WTC11 (cell line): ENCODE measurements around the gene FGF14. TPM values are rescaled to one million over a fixed set of nuclear protein-coding genes. Genes with fewer than 3 reads are reported as not detected.

ENCODE experiments used
- ATAC-seq: fragments of 200-7000 bp; cut with Tn5 transposase; 2 replicates; pipeline ENCODE4 v1.10.0; 2021; ENCODE audit warnings: mild to moderate bottlenecking, moderate library complexity
- CTCF ChIA-PET: fragments of 300-600 bp; sonication (Branson Sonifier 250); formaldehyde crosslinking; loops from one replicate; lab custom pipeline; 2021; ENCODE audit warnings: antibody characterized with exemption; lab: Charles Lee
- POLR2A ChIA-PET: fragments of 350-600 bp; sonication (Branson Sonifier 250); formaldehyde crosslinking; loops from one replicate; lab custom pipeline; 2021; ENCODE audit warnings: antibody characterized with exemption; lab: Charles Lee
- DNase-seq: peaks from one replicate; pipeline ENCODE4 v3.0.0; 2021; ENCODE audit warnings: low spot score
- H3K27ac Mint-ChIP-seq: 2 replicates; pipeline ENCODE4 v1.8.0; 2021; ENCODE audit warnings: mixed read lengths
- H3K27me3 Mint-ChIP-seq: 2 replicates; pipeline ENCODE4 v1.8.0; 2021; ENCODE audit warnings: low read depth, mild to moderate bottlenecking, moderate library complexity, mixed read lengths
- H3K36me3 Mint-ChIP-seq: 2 replicates; pipeline ENCODE4 v1.8.0; 2021; ENCODE audit warnings: mixed read lengths
- H3K4me1 Mint-ChIP-seq: 2 replicates; pipeline ENCODE4 v1.8.0; 2022; ENCODE audit warnings: mixed read lengths
- H3K4me3 Mint-ChIP-seq: 2 replicates; pipeline ENCODE4 v1.8.0; 2021; ENCODE audit warnings: mild to moderate bottlenecking, moderate library complexity, mixed read lengths
- H3K9me3 Mint-ChIP-seq: 2 replicates; pipeline ENCODE4 v1.8.0; 2021; ENCODE audit warnings: mixed read lengths
- ATF1 ChIP-seq: sonication (generic); formaldehyde crosslinking; IDR thresholded peaks from 2 replicates; pipeline ENCODE4 v1.8.1; 2023; ENCODE audit warnings: mild to moderate bottlenecking, moderate library complexity, missing genetic modification reagents
- CREM ChIP-seq: sonication (generic); formaldehyde crosslinking; IDR thresholded peaks from 2 replicates; pipeline ENCODE4 v1.8.1; 2022; ENCODE audit warnings: mild to moderate bottlenecking, missing genetic modification reagents, moderate library complexity
- GTF2I ChIP-seq: fragments of 250-450 bp; sonication (Bioruptor Pico); conservative IDR thresholded peaks from 2 replicates; pipeline ENCODE4 v1.4.0; 2021; ENCODE audit warnings: mild to moderate bottlenecking
- NFATC4 ChIP-seq: fragments of 250-450 bp; sonication (Bioruptor Pico); IDR thresholded peaks from 2 replicates; pipeline ENCODE4 v1.9.0; 2021; ENCODE audit warnings: mild to moderate bottlenecking
- NFE2L1 ChIP-seq: sonication (generic); formaldehyde crosslinking; IDR thresholded peaks from 2 replicates; pipeline ENCODE4 v1.8.1; 2023; ENCODE audit warnings: missing genetic modification reagents
- NR1H2 ChIP-seq: sonication (generic); formaldehyde crosslinking; IDR thresholded peaks from 2 replicates; pipeline ENCODE4 v1.9.0; 2021; ENCODE audit warnings: mild to moderate bottlenecking, moderate library complexity, missing genetic modification reagents
- NR2C2 ChIP-seq: sonication (generic); formaldehyde crosslinking; IDR thresholded peaks from 2 replicates; pipeline ENCODE4 v1.8.0; 2022; ENCODE audit warnings: mild to moderate bottlenecking, missing genetic modification reagents
- SOX15 ChIP-seq: fragments of 250-450 bp; sonication (Bioruptor Pico); IDR thresholded peaks from 2 replicates; pipeline ENCODE4 v1.9.0; 2021; ENCODE audit warnings: mild to moderate bottlenecking
- TCF7 ChIP-seq: sonication (generic); formaldehyde crosslinking; IDR thresholded peaks from 2 replicates; pipeline ENCODE4 v1.8.0; 2022; ENCODE audit warnings: mild to moderate bottlenecking, low read depth, missing genetic modification reagents, moderate library complexity
- TEAD1 ChIP-seq: sonication (generic); formaldehyde crosslinking; IDR thresholded peaks from 2 replicates; pipeline ENCODE4 v1.8.0; 2022; ENCODE audit warnings: mild to moderate bottlenecking, missing genetic modification reagents
- TP53 ChIP-seq: sonication (generic); formaldehyde crosslinking; IDR thresholded peaks from 2 replicates; pipeline ENCODE4 v1.8.1; 2023; ENCODE audit warnings: mild to moderate bottlenecking, missing genetic modification reagents
- ZNF138 ChIP-seq: sonication (generic); formaldehyde crosslinking; conservative IDR thresholded peaks from 2 replicates; pipeline ENCODE4 v1.8.1; 2022; ENCODE audit warnings: mild to moderate bottlenecking, moderate library complexity, missing genetic modification reagents
- ZNF232 ChIP-seq: sonication (generic); formaldehyde crosslinking; IDR thresholded peaks from 2 replicates; pipeline ENCODE4 v1.8.0; 2022; ENCODE audit warnings: mild to moderate bottlenecking, missing genetic modification reagents
- ZNF671 ChIP-seq: fragments of 250-450 bp; sonication (Bioruptor Pico); IDR thresholded peaks from 2 replicates; pipeline ENCODE4 v1.8.0; 2021; ENCODE audit warnings: mild to moderate bottlenecking
- total RNA-seq: library from RNA; stranded (reverse); gene quantifications from 3 replicates; pipeline ENCODE4 v1.2.3, GENCODE V29; 2021
- TF ChIP-seq, protein P1 (sequence below): sonication (generic); formaldehyde crosslinking; IDR thresholded peaks from 2 replicates; pipeline ENCODE4 v1.8.0; 2022; ENCODE audit warnings: mild to moderate bottlenecking, missing genetic modification reagents
- TF ChIP-seq, protein P2 (sequence below): sonication (generic); formaldehyde crosslinking; IDR thresholded peaks from 2 replicates; pipeline ENCODE4 v1.8.0; 2023; ENCODE audit warnings: missing genetic modification reagents, mild to moderate bottlenecking, borderline replicate concordance
- TF ChIP-seq, protein P3 (sequence below): sonication (generic); formaldehyde crosslinking; IDR thresholded peaks from 2 replicates; pipeline ENCODE4 v1.8.1; 2023; ENCODE audit warnings: mild to moderate bottlenecking, missing genetic modification reagents
- TF ChIP-seq, protein P4 (sequence below): sonication (generic); formaldehyde crosslinking; IDR thresholded peaks from 2 replicates; pipeline ENCODE4 v1.8.1; 2022; ENCODE audit warnings: missing genetic modification reagents, borderline replicate concordance
- TF ChIP-seq, protein P5 (sequence below): sonication (generic); formaldehyde crosslinking; IDR thresholded peaks from 2 replicates; pipeline ENCODE4 v1.8.1; 2022; ENCODE audit warnings: mild to moderate bottlenecking, moderate library complexity, missing genetic modification reagents
- TF ChIP-seq, protein P6 (sequence below): sonication (generic); formaldehyde crosslinking; IDR thresholded peaks from 2 replicates; pipeline ENCODE4 v1.8.1; 2023; ENCODE audit warnings: mild to moderate bottlenecking, missing genetic modification reagents
- TF ChIP-seq, protein P7 (sequence below): sonication (generic); formaldehyde crosslinking; IDR thresholded peaks from 2 replicates; pipeline ENCODE4 v1.8.0; 2022; ENCODE audit warnings: mild to moderate bottlenecking, missing genetic modification reagents
- TF ChIP-seq, protein P8 (sequence below): fragments of 250-450 bp; sonication (Bioruptor Pico); IDR thresholded peaks from 2 replicates; pipeline ENCODE4 v1.9.0; 2021; ENCODE audit warnings: moderate library complexity, mild to moderate bottlenecking, inconsistent platforms, borderline replicate concordance
- TF ChIP-seq, protein P9 (sequence below): sonication (generic); formaldehyde crosslinking; IDR thresholded peaks from 2 replicates; pipeline ENCODE4 v1.8.1; 2023; ENCODE audit warnings: mild to moderate bottlenecking, missing genetic modification reagents, moderate library complexity

Gene FGF14
- total RNA-seq, 1 experiment from 2014 or later, result 0.28 TPM

DNA sequence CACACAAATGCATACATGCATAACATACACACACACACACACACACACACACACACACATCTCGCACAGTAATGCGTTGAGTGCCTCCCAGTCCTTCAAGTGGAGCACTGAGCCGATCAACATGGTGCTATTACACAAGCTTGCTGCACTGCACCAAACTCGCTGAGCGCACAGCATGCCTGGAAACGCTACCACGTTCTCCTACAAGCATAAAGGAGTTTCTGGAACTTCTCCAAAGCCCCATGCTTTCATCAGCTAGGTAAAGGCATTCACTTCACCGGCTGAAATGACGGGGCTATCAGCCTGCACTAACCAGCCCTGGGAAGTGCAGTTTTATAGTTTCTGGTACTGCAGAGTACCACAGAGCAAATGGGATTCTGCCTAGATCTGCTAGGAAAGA is 92.7 kb downstream of the FGF14 start:
- H3K9me3 Mint-ChIP-seq, result no peaks in the 10 kb centered on the region
- H3K4me3 Mint-ChIP-seq, result no peak overlapping the region
- TF ChIP-seq, protein P1, sequence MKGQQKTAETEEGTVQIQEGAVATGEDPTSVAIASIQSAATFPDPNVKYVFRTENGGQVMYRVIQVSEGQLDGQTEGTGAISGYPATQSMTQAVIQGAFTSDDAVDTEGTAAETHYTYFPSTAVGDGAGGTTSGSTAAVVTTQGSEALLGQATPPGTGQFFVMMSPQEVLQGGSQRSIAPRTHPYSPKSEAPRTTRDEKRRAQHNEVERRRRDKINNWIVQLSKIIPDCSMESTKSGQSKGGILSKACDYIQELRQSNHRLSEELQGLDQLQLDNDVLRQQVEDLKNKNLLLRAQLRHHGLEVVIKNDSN (CRISPR knock-in tag), result no peak
- TF ChIP-seq TCF7 (CRISPR knock-in tag) (no peak), TEAD1 (CRISPR knock-in tag) (no peak), ZNF671 (CRISPR knock-in tag) (no peak), NFE2L1 (CRISPR knock-in tag) (no peak), TP53 (CRISPR knock-in tag) (no peak)
- ChIA-PET POLR2A (no interaction called here), CTCF (no interaction called here)
- no peaks in the 10 kb centered on the region for H3K36me3 Mint-ChIP-seq
- DNase-seq, result no peak
- no peaks in the 10 kb centered on the region for H3K4me1 Mint-ChIP-seq
- H3K27me3 Mint-ChIP-seq, result no peaks in the 10 kb centered on the region
- H3K27ac Mint-ChIP-seq, result no peak overlapping the region
- no peak for ATAC-seq

DNA sequence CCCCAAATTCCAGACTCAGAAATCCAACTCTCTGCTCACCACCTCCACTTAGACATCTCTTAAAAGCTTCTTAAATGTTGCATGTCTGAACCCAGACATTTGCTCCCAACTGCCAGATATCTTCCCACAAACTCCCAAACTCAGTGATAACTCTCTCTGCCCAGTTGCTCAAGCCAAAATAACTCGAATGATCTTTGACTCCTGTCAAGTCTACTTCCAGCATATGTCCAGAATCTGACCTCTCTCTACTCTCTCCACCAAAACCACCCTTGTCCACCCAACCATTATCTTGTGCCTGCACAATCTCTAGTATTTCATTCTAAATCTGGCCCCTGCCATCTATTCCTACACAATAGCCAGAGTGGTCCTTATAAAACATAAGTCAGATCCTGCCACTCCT is 99.3 kb downstream of the FGF14 start:
- Mint-ChIP-seq H3K27ac (no peak overlapping the region), H3K36me3 (no peaks in the 10 kb centered on the region), H3K4me3 (no peak overlapping the region), H3K4me1 (no peaks in the 10 kb centered on the region), H3K9me3 (no peaks in the 10 kb centered on the region)
- ATAC-seq (no peak), DNase-seq (no peak)
- CTCF ChIA-PET, result no interaction called here
- TF ChIP-seq, protein P2, sequence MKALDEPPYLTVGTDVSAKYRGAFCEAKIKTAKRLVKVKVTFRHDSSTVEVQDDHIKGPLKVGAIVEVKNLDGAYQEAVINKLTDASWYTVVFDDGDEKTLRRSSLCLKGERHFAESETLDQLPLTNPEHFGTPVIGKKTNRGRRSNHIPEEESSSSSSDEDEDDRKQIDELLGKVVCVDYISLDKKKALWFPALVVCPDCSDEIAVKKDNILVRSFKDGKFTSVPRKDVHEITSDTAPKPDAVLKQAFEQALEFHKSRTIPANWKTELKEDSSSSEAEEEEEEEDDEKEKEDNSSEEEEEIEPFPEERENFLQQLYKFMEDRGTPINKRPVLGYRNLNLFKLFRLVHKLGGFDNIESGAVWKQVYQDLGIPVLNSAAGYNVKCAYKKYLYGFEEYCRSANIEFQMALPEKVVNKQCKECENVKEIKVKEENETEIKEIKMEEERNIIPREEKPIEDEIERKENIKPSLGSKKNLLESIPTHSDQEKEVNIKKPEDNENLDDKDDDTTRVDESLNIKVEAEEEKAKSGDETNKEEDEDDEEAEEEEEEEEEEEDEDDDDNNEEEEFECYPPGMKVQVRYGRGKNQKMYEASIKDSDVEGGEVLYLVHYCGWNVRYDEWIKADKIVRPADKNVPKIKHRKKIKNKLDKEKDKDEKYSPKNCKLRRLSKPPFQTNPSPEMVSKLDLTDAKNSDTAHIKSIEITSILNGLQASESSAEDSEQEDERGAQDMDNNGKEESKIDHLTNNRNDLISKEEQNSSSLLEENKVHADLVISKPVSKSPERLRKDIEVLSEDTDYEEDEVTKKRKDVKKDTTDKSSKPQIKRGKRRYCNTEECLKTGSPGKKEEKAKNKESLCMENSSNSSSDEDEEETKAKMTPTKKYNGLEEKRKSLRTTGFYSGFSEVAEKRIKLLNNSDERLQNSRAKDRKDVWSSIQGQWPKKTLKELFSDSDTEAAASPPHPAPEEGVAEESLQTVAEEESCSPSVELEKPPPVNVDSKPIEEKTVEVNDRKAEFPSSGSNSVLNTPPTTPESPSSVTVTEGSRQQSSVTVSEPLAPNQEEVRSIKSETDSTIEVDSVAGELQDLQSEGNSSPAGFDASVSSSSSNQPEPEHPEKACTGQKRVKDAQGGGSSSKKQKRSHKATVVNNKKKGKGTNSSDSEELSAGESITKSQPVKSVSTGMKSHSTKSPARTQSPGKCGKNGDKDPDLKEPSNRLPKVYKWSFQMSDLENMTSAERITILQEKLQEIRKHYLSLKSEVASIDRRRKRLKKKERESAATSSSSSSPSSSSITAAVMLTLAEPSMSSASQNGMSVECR (CRISPR knock-in tag), result no peak
- TF ChIP-seq NR1H2 (CRISPR knock-in tag), result no peak
- TF ChIP-seq NR2C2 (CRISPR knock-in tag), result no peak
- TF ChIP-seq, protein P3, sequence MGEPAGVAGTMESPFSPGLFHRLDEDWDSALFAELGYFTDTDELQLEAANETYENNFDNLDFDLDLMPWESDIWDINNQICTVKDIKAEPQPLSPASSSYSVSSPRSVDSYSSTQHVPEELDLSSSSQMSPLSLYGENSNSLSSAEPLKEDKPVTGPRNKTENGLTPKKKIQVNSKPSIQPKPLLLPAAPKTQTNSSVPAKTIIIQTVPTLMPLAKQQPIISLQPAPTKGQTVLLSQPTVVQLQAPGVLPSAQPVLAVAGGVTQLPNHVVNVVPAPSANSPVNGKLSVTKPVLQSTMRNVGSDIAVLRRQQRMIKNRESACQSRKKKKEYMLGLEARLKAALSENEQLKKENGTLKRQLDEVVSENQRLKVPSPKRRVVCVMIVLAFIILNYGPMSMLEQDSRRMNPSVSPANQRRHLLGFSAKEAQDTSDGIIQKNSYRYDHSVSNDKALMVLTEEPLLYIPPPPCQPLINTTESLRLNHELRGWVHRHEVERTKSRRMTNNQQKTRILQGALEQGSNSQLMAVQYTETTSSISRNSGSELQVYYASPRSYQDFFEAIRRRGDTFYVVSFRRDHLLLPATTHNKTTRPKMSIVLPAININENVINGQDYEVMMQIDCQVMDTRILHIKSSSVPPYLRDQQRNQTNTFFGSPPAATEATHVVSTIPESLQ (CRISPR knock-in tag), result no peak
- TF ChIP-seq, protein P4, sequence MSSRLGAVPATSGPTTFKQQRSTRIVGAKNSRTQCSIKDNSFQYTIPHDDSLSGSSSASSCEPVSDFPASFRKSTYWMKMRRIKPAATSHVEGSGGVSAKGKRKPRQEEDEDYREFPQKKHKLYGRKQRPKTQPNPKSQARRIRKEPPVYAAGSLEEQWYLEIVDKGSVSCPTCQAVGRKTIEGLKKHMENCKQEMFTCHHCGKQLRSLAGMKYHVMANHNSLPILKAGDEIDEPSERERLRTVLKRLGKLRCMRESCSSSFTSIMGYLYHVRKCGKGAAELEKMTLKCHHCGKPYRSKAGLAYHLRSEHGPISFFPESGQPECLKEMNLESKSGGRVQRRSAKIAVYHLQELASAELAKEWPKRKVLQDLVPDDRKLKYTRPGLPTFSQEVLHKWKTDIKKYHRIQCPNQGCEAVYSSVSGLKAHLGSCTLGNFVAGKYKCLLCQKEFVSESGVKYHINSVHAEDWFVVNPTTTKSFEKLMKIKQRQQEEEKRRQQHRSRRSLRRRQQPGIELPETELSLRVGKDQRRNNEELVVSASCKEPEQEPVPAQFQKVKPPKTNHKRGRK (CRISPR knock-in tag), result no peak
- TF ChIP-seq, protein P5, sequence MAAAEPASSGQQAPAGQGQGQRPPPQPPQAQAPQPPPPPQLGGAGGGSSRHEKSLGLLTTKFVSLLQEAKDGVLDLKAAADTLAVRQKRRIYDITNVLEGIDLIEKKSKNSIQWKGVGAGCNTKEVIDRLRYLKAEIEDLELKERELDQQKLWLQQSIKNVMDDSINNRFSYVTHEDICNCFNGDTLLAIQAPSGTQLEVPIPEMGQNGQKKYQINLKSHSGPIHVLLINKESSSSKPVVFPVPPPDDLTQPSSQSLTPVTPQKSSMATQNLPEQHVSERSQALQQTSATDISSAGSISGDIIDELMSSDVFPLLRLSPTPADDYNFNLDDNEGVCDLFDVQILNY, result no peak
- TF ChIP-seq, protein P6, sequence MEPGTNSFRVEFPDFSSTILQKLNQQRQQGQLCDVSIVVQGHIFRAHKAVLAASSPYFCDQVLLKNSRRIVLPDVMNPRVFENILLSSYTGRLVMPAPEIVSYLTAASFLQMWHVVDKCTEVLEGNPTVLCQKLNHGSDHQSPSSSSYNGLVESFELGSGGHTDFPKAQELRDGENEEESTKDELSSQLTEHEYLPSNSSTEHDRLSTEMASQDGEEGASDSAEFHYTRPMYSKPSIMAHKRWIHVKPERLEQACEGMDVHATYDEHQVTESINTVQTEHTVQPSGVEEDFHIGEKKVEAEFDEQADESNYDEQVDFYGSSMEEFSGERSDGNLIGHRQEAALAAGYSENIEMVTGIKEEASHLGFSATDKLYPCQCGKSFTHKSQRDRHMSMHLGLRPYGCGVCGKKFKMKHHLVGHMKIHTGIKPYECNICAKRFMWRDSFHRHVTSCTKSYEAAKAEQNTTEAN (CRISPR knock-in tag), result no peak
- TF ChIP-seq, protein P7, sequence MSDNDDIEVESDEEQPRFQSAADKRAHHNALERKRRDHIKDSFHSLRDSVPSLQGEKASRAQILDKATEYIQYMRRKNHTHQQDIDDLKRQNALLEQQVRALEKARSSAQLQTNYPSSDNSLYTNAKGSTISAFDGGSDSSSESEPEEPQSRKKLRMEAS (CRISPR knock-in tag), result no peak
- TF ChIP-seq CREM, result no peak
- no peak for TF ChIP-seq ZNF671 (CRISPR knock-in tag)
- no peak for TF ChIP-seq ZNF138 (CRISPR knock-in tag)
- TF ChIP-seq, protein P8, sequence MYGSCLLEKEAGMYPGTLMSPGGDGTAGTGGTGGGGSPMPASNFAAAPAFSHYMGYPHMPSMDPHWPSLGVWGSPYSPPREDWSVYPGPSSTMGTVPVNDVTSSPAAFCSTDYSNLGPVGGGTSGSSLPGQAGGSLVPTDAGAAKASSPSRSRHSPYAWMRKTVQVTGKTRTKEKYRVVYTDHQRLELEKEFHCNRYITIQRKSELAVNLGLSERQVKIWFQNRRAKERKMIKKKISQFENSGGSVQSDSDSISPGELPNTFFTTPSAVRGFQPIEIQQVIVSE (CRISPR knock-in tag), result no peak
- TF ChIP-seq, protein P9, sequence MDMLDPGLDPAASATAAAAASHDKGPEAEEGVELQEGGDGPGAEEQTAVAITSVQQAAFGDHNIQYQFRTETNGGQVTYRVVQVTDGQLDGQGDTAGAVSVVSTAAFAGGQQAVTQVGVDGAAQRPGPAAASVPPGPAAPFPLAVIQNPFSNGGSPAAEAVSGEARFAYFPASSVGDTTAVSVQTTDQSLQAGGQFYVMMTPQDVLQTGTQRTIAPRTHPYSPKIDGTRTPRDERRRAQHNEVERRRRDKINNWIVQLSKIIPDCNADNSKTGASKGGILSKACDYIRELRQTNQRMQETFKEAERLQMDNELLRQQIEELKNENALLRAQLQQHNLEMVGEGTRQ (CRISPR knock-in tag), result no peak
- no peak for TF ChIP-seq GTF2I
- TF ChIP-seq SOX15 (CRISPR knock-in tag), result no peak
- no peak for TF ChIP-seq TCF7 (CRISPR knock-in tag)
- no peak for TF ChIP-seq NFATC4 (CRISPR knock-in tag)
- TF ChIP-seq ZNF232, result no peak
- no peak for TF ChIP-seq ATF1 (CRISPR knock-in tag)
- TF ChIP-seq, all 79 proteins: peak for 0
- POLR2A ChIA-PET, result no interaction called here
- no peaks in the 10 kb centered on the region for H3K27me3 Mint-ChIP-seq
